ENCODE data around the gene F2RL3. TPM values are rescaled to one million over a fixed set of nuclear protein-coding genes. Genes with fewer than 3 reads are reported as not detected.

The F2RL3 gene
- total and polyA plus RNA-seq, 9 of the 15 experiments (the other 6 are each of a cell fraction or from before 2014, with no cell fraction given), result 1.4 to 27.6 (median 11.9) TPM

DNA sequence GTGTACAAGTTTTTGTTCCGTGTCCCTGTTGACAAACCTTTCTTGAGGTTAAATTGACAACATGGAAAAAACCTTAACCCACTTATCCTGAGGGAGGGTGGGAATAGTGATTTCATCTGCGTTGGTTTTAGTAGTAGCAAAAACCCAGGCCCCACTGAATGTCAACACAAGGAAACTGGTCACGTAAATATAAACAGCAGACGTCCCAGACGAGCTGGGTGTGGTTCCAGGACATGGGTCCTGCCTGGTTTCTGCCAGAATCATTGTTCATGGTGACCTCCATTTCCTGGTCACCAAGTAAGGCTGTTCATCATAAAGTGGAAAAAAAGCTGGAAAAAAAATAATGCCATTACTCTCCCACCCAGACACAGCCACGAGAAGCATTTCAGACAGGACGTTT lies 16.9 kb upstream of the F2RL3 start:
- ChIA-PET CTCF (ENCODE audit: low intra/inter-chr PET ratio) (no interaction called here), POLR2A (no interaction called here)
- FAIRE-seq (no peak), ATAC-seq (no peak), DNase-seq (ENCODE audit: extremely low read depth in 1 of 4, low spot score in 3 of 4) (no peak)
- intact Hi-C loops (cut with micrococcal nuclease), result no loop called here
- no peaks in the 10 kb centered on the region for H3K27me3 ChIP-seq (ENCODE audit: control insufficient read depth in 2 of 2, insufficient read depth in 2 of 2, low read length in 2 of 2)
- no peak overlapping the region for H3K9ac ChIP-seq (ENCODE audit: insufficient read depth in 1 of 2, low read depth in 2 of 2, low read length in 2 of 2)
- no peaks in the 10 kb centered on the region for H3K9me1 ChIP-seq (ENCODE audit: control insufficient read depth, insufficient read depth, low read length)
- H4K20me1 ChIP-seq (replicated peaks; ENCODE audit: control insufficient read depth, insufficient read depth, low read length), result no peaks in the 10 kb centered on the region
- TF ChIP-seq, protein P1, sequence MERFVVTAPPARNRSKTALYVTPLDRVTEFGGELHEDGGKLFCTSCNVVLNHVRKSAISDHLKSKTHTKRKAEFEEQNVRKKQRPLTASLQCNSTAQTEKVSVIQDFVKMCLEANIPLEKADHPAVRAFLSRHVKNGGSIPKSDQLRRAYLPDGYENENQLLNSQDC (CRISPR knock-in tag; IDR thresholded peaks at IDR 0.05), result no peak
- TF ChIP-seq, protein P2, sequence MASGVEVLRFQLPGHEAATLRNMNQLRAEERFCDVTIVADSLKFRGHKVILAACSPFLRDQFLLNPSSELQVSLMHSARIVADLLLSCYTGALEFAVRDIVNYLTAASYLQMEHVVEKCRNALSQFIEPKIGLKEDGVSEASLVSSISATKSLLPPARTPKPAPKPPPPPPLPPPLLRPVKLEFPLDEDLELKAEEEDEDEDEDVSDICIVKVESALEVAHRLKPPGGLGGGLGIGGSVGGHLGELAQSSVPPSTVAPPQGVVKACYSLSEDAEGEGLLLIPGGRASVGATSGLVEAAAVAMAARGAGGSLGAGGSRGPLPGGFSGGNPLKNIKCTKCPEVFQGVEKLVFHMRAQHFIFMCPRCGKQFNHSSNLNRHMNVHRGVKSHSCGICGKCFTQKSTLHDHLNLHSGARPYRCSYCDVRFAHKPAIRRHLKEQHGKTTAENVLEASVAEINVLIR (CRISPR knock-in tag; IDR thresholded peaks at IDR 0.05), result no peak
- TF ChIP-seq SMARCE1 (IDR thresholded peaks at IDR 0.05) (no peak), NFATC3 (IDR thresholded peaks at IDR 0.05) (no peak), ZNF384 (IDR thresholded peaks at IDR 0.05; ENCODE audit: low read depth, low read length) (no peak)
- TF ChIP-seq, protein P3, sequence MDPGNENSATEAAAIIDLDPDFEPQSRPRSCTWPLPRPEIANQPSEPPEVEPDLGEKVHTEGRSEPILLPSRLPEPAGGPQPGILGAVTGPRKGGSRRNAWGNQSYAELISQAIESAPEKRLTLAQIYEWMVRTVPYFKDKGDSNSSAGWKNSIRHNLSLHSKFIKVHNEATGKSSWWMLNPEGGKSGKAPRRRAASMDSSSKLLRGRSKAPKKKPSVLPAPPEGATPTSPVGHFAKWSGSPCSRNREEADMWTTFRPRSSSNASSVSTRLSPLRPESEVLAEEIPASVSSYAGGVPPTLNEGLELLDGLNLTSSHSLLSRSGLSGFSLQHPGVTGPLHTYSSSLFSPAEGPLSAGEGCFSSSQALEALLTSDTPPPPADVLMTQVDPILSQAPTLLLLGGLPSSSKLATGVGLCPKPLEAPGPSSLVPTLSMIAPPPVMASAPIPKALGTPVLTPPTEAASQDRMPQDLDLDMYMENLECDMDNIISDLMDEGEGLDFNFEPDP (CRISPR knock-in tag; IDR thresholded peaks at IDR 0.05), result no peak
- H3K79me2 ChIP-seq (ENCODE audit: control insufficient read depth, insufficient read depth, low read length), result peaks cover 15% of the 10 kb centered on the region; the same call in 2 of the 3 replicates
- H2AFZ ChIP-seq (ENCODE audit: low read depth, low read length), result no peak overlapping the region
- no peak overlapping the region for H3K4me2 ChIP-seq (ENCODE audit: insufficient read depth, low read length)
- in situ Hi-C loops (cut with MboI), result no loop called here
- BruUV-seq (replicated peaks), result no TSS peak
- peaks cover 70% of the 10 kb centered on the region; the same call in 1 of the 3 replicates for H3K36me3 ChIP-seq (ENCODE audit: control insufficient read depth, insufficient read depth, low read length)
- no peak overlapping the region for H3K27ac ChIP-seq (ENCODE audit: extremely low read depth, low read depth, low read length)
- H3K4me1 ChIP-seq (replicated peaks in 1 of 2; ENCODE audit: control insufficient read depth in 2 of 2, insufficient read depth in 2 of 2, low read length in 2 of 2), result peaks cover 0 to 29% of the 10 kb centered on the region in 2 experiments; a peak in 2 of 5 replicates
- peaks cover 6% of the 10 kb centered on the region for H3K9me3 ChIP-seq (replicated peaks; ENCODE audit: control insufficient read depth, insufficient read depth, low read depth, low read length)
- WGBS (ENCODE audit: insufficient coverage, low coverage, missing lambda C conversion rate), result 77% methylated on average over 7 of the region's 7 CpGs
- no peak overlapping the region for H3K4me3 ChIP-seq
